GM18505 (cell line): Measurements from ENCODE around the gene TRABD2B.

Experiments
- ATAC-seq: cut with Tn5 transposase; IDR thresholded peaks from one replicate; pipeline ENCODE4 v1.9.1; 2021; ENCODE audit not compliant: unreplicated experiment
- POLR2A ChIP-seq: IDR thresholded peaks from 4 replicates; pipeline ENCODE4 v1.6.1; 2011; ENCODE audit warnings: borderline replicate concordance; ENCODE audit not compliant: insufficient read depth, insufficient read length; ENCODE audit errors: extremely low read depth

Gene TRABD2B

DNA sequence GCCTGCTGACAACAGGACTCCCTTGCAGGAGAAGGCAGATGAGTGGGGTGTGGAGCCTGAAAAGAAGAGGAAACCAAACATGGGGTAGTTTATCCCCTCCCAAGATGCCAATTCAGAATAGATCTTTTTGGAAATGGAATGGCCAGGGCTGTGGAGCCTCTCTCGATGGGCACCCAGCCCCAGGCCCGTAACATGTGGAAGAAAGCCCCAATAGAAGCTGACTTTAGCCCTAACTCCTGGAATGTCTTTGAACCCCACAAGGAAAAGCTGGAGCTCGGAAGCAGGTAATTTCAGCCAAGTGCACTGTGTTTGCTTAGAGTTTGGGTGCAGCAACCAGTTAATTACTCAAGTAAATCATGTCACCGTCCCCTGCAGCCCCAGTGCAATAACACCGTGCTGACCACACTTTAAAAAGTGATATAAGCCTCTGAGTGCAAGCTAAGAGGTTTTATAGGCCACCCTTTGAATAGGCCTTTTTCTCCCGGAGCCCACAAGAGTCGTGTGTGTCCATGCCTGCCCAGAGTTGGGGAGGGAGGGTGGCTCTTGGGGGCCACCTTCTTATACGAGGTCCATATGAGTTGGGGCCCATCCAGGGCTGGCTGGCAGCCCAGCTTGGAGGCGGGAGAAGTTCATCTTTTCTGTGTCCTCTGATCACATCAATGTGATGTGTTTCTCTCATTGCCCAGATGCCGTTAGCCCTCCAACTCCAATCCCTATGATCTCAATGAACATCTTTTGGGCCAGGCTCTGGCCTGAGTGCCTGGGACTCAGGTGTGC lies 153.2 kb downstream of the TRABD2B start:
- no peak for ATAC-seq

DNA sequence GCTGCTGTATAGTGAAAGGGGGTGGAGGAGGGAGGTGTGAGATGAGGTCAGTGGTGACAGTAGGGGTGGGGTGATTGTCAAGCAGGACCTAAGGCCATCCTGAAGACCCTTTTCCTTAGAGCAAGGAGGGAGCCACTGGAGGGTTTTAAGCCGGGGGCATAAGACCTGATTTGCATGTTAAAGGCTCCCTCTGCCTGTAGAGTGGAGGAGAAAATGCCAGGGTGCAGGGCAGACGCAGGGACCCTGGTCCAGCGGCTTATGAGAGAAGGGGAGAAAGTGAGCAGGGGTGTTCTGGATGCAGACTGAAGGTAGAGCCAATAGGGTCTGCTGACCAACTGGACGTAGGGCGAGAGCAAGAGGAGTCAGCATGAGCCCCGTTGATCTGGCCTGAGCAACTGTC lies 154.1 kb downstream of the TRABD2B start:
- no peak for ATAC-seq
- no peak for TF ChIP-seq POLR2A

More for the DNA sequence above, 153.2 kb downstream of the TRABD2B start:
- no peak for TF ChIP-seq POLR2A

DNA sequence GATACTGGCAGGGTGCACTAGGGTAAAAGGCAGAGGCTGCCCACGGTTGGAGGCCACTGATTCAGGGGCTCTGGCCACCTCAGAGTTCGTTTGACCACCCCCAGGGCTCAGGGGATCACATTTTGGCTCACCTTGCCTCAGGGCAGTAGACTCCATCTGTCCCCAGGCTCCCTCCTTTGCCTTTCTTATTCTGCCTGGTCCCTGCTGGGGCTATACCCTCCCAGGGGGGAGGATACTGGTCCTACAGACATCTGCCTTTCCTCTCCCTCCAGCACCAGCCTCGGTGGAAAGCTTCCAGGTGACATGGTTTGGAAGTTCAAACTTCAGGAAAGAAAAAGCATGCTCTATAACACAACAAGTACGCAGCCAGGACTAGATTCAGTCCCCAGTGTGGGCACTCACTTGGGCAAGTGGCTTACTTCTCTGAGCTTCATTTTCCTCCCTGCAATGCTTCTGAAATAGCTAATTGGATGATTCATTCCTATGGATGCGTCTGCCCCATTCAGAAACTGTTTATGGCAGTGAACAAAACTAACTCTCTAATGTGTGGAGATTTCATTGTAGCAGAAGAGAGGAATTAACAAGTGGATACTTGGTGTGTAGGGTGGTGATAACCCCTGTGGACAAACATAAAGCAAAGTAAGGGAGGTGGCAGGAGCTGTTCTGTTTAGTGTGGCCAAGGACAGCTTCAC lies 154.8 kb downstream of the TRABD2B start:
- no peak for ATAC-seq
- TF ChIP-seq POLR2A = no peak

DNA sequence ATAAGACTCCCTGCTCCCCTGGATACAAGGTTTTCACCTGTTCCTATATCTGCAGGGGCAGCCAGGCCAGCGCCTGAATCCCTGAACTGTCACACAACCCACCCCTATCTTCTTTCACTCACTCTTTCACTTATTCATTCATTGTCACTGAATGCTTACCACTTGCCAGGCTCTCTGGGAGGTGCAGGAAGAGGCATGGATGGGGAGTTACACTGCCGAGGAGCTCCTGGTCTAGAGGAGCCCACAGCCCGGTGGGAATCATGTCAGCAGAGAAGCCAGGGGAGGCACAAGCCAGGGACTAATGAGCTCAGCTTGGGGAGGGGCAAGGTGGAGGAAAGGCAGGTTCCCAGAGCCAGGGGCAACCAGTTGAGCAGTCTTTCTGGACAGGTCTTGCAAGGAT lies 155.8 kb downstream of the TRABD2B start:
- TF ChIP-seq POLR2A = no peak
- no peak for ATAC-seq

DNA sequence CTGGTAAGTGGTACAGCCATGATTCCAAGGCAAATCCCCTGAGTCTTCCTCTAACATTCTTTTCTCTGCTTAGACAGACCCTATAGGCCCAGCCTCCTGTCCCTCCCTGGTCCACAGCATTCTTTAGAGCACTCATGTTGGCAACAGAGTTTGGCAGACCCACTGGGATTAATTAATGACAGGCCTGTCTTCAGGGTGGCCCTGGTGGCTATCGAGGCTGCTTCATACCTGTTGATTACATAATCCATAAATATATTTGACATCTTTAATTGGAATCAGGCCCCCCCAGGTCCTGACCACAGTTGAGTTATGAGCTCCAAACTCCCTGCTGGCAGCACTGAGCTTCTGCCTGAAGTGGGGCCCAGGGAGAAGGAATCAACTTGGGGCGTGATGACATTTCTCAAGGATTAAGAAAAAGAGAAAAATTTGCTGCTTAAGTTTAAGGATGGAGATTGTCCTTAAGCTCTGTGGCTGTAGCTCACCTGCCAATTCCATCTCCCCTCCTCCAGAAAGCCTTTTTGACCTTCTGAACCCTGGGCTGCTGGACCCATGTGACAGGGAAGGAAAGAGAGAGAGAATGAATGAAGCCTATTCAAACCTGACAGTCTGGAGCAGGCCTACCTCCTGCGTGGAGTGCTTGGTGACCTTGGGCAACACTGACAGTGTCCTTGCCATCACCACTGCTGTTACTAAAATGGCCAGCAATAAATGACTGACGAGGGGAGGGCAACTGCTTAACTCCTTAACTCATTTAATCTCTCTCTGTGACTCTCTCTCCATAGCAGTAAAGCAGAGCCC lies 156.6 kb downstream of the TRABD2B start:
- no peak for TF ChIP-seq POLR2A
- no peak for ATAC-seq

DNA sequence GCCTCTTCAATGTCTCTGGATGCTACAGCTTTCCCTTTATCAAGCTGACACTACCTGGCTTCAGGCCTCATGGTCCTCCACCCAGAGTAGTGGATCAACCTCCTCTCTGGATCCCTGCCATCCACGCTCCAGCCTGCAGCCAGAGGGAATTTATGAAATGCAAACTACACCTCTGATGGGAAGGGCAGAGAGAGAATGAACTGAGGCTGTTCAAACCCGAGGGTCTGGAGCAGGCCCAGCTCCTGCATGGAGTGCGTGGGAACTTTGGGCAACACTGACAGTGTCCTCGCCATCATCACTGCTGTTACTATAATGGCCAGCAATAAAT lies 157.8 kb downstream of the TRABD2B start:
- no peak for ATAC-seq
- no peak for TF ChIP-seq POLR2A

DNA sequence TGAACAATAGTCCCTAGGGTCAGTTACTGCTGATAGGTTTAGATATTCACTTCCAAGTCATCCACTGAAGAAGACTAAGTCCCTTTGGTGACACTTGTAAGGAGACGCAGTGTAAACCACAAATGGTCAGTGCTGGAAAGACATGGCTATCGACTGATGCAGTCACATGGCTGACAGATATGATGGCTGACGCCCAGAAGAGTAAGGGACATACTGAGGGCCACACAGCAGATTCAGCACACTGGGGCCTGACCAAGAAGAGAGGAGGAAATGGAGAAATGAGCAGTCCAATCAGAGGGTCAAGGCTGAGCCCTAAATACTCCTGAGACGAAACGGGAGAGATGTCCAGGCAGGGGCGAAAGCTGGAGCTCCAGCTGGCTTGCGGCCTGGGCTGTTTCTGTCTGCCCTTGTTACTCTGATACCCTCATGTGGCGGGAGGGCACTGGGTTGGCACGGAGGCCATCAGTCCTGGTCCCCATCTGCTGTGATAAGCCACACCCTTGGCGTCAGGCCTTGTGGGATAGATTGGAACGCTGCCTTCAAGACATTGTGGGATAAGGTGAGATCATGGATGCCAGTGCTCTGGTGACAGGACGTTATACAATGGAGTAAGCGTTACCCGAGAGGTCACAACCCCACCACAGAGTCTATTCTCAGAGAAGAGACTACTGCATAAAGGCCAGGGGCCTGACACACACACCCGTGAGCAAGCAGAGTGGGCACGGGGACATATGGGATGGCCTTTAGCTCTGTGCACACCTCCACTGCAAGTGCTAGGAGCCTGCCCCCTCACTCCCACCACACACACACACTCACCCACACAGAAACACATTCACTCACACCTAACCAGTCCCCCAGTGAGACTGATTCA lies 158.4 kb downstream of the TRABD2B start:
- ATAC-seq = no peak
- no peak for TF ChIP-seq POLR2A

DNA sequence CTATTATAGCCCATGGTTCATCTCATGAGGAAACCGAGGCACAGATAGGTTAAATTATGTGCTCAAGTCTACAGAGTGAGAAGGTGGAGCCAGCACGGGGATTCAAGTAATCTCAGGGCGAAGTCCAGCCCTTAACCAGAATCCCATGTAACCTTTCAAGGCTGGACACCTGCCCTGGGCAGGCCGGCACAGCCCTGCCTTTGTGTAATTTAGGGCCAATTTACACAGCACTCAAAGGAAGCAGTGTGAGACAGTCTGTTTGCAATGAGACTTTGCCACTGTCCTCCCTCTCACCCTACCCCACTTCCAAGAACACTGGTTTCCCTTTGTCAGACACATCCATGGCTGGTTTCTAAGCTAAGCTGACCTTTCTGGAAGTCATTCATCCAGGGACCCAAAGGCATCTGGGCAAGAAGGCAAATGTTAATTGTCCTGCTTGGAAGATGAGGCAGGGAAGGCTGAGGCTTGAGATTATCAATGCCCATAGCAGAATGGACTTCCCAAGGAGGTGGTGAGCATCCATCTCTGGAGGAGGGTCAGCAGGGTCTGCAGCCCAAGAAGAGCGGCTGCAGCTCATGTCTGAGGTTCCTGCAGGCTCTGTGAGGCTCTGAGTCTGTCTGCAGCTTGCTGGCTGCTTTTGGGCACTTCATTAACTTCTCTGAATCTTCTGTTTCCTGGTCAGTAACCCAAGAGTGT lies 159.2 kb downstream of the TRABD2B start:
- TF ChIP-seq POLR2A = no peak
- ATAC-seq = no peak

DNA sequence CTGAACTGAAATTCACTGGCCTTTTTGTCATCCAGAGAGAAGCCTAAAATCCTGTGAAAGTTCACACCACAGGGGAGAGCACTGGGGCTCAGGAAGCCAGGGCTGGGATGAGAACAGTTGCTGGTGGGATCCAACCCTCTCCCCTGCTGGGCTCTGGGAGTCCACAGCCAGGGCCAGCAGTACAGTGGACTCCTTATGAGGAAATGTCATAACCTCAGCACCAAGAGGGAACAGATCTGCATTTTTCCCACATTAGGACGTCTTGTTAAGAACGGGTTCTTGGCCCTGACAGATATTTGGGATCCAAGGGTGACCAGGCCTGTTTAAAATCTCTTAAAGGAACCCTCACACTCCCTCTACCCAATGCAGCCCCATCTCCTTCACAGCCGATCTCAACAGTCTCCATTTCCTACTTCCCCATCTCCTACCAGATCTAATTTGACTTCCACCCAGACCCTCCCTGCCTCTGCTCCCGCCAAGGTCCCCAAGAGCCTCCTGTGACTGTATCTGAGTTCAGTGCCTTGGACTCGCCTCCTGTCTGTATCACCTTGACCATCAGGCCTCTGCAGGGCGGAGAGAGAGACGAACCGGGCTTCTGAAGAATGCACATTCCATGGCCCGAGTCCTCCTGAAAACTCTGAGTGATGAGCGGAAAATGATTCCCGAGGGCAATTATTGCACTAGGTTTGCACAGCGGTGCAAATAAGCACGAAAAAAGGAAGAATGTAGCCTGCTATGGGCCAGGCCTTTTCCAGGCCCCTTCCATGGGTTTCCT lies 159.9 kb downstream of the TRABD2B start:
- TF ChIP-seq POLR2A = no peak
- no peak for ATAC-seq

DNA sequence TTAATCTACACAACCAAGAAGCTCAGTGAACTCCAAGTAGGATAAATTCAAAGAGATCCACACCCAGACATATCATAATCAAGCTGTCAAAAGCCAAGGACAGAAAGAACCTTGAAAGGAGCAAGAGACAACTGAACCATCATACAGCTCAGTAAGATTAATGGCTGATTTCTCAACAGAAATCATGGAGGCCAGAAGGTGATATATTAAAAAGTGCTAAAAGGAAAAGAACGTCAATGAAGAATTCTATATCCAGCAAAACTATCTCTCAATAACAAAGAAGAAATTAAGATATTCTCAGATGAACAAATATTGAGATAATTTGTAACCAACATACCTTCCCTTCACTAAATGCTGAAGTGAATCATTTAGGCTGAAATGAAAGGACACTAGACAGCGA lies 161.8 kb downstream of the TRABD2B start:
- no peak for TF ChIP-seq POLR2A

DNA sequence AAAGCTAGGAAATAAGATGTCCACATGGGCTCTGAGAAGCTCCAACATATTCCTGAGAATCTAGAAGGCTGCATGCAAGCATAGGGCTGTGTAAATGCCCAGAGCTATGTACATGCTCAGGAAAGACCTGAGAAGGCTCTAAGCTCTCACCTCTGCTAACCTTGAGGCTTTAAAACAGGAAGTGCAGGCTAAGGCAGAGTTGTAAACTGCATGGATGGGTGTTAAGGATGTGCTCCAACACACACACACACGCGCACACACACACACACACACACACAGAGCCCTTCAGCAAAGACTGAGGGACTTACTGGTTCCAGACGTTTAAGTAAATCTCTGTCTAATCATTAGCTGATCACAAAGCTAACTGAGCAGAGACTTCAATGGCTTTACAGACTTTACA lies 162.9 kb downstream of the TRABD2B start:
- TF ChIP-seq POLR2A = no peak
- ATAC-seq = no peak

More for the DNA sequence above, 161.8 kb downstream of the TRABD2B start:
- ATAC-seq = no peak

DNA sequence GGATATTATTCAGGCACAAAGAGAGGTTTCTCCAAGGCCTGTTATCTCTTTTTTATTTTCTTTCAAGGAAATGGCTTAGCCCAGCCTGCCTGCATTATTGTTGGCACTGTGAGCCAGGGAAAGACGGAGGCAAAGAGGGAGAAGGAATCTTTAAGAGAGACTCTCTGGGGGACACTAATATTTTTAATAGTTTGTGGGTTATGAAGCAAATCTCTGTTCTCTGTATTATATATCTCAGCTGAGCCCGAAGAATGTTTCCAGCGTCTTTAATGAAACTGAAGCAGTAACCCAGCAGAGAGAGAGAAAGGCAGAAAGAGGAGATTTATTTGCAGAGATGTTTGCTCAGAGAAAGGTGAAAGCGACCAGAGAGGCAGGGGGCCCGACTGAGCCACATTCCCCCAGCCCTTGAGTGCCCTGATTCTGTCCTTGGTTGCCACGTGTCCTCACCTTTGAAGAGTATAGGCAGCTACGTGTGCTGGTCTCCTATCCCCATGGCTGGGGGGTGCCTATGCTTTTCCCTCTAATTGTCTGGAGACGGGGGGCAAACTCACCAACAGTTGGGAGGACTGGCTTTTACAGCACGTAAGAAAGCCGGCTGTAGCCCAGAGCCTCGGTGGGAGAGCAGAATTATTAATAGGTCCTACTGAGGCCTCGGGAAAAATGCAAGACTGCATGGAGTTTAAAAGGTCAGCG lies 166.4 kb downstream of the TRABD2B start:
- no peak for ATAC-seq
- no peak for TF ChIP-seq POLR2A

DNA sequence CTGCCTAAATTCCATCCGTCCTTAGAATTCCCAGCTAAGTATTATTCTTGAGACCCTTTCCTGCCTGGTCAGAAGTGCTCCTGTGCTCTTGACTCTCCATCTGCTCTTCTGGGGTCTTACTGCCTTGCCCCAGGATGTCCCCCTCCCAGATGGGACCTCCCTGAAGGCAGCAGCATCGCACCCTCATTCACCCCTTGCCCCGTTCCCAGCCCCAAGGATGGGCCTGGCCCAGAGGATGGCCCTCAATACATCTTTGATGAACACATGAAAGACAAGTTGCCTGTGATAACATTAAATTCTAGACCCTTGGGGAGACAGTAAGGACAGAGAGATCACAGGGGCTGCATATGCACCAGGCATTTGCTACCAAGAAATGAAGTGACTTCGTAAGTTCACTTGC lies 167.2 kb downstream of the TRABD2B start:
- no peak for ATAC-seq

More for the DNA sequence above, 167.2 kb downstream of the TRABD2B start:
- TF ChIP-seq POLR2A = no peak
